ENCODE data around the gene CBFA2T2. TPM values are rescaled to one million over a fixed set of nuclear protein-coding genes. Genes with fewer than 3 reads are reported as not detected.

The CBFA2T2 gene
- total RNA-seq, 1 experiment from 2014 or later = 13.1 TPM

GRCh38 chr20:33659341-33660034, 169.6 kb downstream of the CBFA2T2 start:
- CTCF ChIA-PET = no interaction called here
- Histone ChIP-seq H3K9me3 (ENCODE audit: low read depth, low read length, poor library complexity, severe bottlenecking) (no peaks in the 10 kb centered on the region), H3K4me3 (ENCODE audit: low read depth, low read length, poor library complexity, severe bottlenecking) (no peak overlapping the region), H3K4me1 (ENCODE audit: insufficient read depth, low read length, poor library complexity, severe bottlenecking) (peaks cover 15% of the 10 kb centered on the region), H3K27me3 (replicated peaks; ENCODE audit: insufficient read depth, low read depth, low read length, poor library complexity) (no peaks in the 10 kb centered on the region), H3K27ac (ENCODE audit: low read depth, low read length, poor library complexity, severe bottlenecking) (no peak overlapping the region), H3K36me3 (ENCODE audit: insufficient read depth, low read length, poor library complexity, severe bottlenecking) (peaks cover 21% of the 10 kb centered on the region)
- intact Hi-C loops (cut with micrococcal nuclease; ENCODE audit: unreplicated experiment) = loop anchor here (5.0 kb wide), 1 partner anchor 478 kb away; no protein-coding TSS in a partner anchor
- TF ChIP-seq EZH2 (IDR thresholded peaks at IDR 0.05; ENCODE audit: borderline replicate concordance, low read depth, low read length, poor library complexity, severe bottlenecking) = no peak
- TF ChIP-seq, protein P1, sequence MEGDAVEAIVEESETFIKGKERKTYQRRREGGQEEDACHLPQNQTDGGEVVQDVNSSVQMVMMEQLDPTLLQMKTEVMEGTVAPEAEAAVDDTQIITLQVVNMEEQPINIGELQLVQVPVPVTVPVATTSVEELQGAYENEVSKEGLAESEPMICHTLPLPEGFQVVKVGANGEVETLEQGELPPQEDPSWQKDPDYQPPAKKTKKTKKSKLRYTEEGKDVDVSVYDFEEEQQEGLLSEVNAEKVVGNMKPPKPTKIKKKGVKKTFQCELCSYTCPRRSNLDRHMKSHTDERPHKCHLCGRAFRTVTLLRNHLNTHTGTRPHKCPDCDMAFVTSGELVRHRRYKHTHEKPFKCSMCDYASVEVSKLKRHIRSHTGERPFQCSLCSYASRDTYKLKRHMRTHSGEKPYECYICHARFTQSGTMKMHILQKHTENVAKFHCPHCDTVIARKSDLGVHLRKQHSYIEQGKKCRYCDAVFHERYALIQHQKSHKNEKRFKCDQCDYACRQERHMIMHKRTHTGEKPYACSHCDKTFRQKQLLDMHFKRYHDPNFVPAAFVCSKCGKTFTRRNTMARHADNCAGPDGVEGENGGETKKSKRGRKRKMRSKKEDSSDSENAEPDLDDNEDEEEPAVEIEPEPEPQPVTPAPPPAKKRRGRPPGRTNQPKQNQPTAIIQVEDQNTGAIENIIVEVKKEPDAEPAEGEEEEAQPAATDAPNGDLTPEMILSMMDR (conservative IDR thresholded peaks at IDR 0.05; ENCODE audit: low read depth, low read length) = no peak
- POLR2A ChIA-PET (ENCODE audit: low non-redundant PET) = interaction anchor here (0.6 kb wide), 1 partner anchor 89 kb away, joined by 3 read pairs; no protein-coding TSS in a partner anchor
- DNase-seq (ENCODE audit: low spot score) = no peak
- BruUV-seq (replicated peaks) = no TSS peak

- intact Hi-C loops (cut with micrococcal nuclease; ENCODE audit: unreplicated experiment) = loop anchor here (5.0 kb wide), 1 partner anchor 477 kb away; no protein-coding TSS in a partner anchor
- peaks cover 15% of the 10 kb centered on the region for H3K4me1 ChIP-seq (ENCODE audit: insufficient read depth, low read length, poor library complexity, severe bottlenecking)
- POLR2A ChIA-PET (ENCODE audit: low non-redundant PET) = interaction anchor here (0.7 kb wide), 1 partner anchor 10 kb away, joined by 3 read pairs; no protein-coding TSS in a partner anchor
- DNase-seq (ENCODE audit: low spot score) = no peak
- CTCF ChIA-PET = no interaction called here
- no peak for TF ChIP-seq EZH2 (IDR thresholded peaks at IDR 0.05; ENCODE audit: borderline replicate concordance, low read depth, low read length, poor library complexity, severe bottlenecking)
- TF ChIP-seq, protein P1 (conservative IDR thresholded peaks at IDR 0.05; ENCODE audit: low read depth, low read length) = no peak
- no peak overlapping the region for H3K27ac ChIP-seq (ENCODE audit: low read depth, low read length, poor library complexity, severe bottlenecking)
- H3K4me3 ChIP-seq (ENCODE audit: low read depth, low read length, poor library complexity, severe bottlenecking) = no peak overlapping the region
- no peaks in the 10 kb centered on the region for H3K9me3 ChIP-seq (ENCODE audit: low read depth, low read length, poor library complexity, severe bottlenecking)
- no peaks in the 10 kb centered on the region for H3K27me3 ChIP-seq (replicated peaks; ENCODE audit: insufficient read depth, low read depth, low read length, poor library complexity)
- H3K36me3 ChIP-seq (ENCODE audit: insufficient read depth, low read length, poor library complexity, severe bottlenecking) = peaks cover 21% of the 10 kb centered on the region
- BruUV-seq (replicated peaks) = no TSS peak
Observed at GRCh38 chr20:33660035-33660684, 170.3 kb downstream of the CBFA2T2 start.

DNA sequence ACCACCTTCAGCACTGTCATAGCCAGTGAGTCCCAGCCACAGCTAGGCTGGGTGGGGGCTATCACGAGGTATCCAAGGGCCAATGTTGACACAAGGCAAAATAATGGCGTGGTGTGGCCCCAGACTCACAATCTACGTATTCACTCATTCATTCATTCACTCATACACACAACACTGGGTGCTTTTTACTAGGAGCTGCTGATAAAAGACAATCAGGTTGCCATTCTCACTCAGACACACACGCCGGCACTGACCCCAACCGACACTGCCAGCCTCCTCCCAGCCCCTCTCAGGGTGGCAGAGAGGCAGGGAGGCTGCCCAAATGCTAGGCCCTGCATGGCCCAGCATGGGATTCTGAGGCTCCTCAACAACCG, 170.8 kb downstream of the CBFA2T2 start:
- H3K9me3 ChIP-seq (ENCODE audit: low read depth, low read length, poor library complexity, severe bottlenecking) = no peaks in the 10 kb centered on the region
- POLR2A ChIA-PET (ENCODE audit: low non-redundant PET) = interaction anchor here (0.7 kb wide), 1 partner anchor 9 kb away, joined by 3 read pairs; no protein-coding TSS in a partner anchor
- no TSS peak for BruUV-seq (replicated peaks)
- H3K4me3 ChIP-seq (ENCODE audit: low read depth, low read length, poor library complexity, severe bottlenecking) = no peak overlapping the region
- H3K27me3 ChIP-seq (replicated peaks; ENCODE audit: insufficient read depth, low read depth, low read length, poor library complexity) = no peaks in the 10 kb centered on the region
- H3K27ac ChIP-seq (ENCODE audit: low read depth, low read length, poor library complexity, severe bottlenecking) = no peak overlapping the region
- peaks cover 15% of the 10 kb centered on the region for H3K4me1 ChIP-seq (ENCODE audit: insufficient read depth, low read length, poor library complexity, severe bottlenecking)
- DNase-seq (ENCODE audit: low spot score) = no peak
- TF ChIP-seq, protein P1 (conservative IDR thresholded peaks at IDR 0.05; ENCODE audit: low read depth, low read length) = no peak
- TF ChIP-seq EZH2 (IDR thresholded peaks at IDR 0.05; ENCODE audit: borderline replicate concordance, low read depth, low read length, poor library complexity, severe bottlenecking) = no peak
- intact Hi-C loops (cut with micrococcal nuclease; ENCODE audit: unreplicated experiment) = loop anchor here (5.0 kb wide), 1 partner anchor 477 kb away; no protein-coding TSS in a partner anchor
- peaks cover 21% of the 10 kb centered on the region for H3K36me3 ChIP-seq (ENCODE audit: insufficient read depth, low read length, poor library complexity, severe bottlenecking)
- CTCF ChIA-PET = no interaction called here

All from A673 (cell line).